Adipose tissue (tissue), 3 donors: ENCODE results near the gene RXRA. TPM values are rescaled to one million over a fixed set of nuclear protein-coding genes. Genes with fewer than 3 reads are reported as not detected.

Experiments used
- polyA plus RNA-seq, 3 donors: library from polyadenylated mRNA; stranded (reverse); fragments of 200-250 nt; gene quantifications; one replicate each; pipeline ENCODE4 v1.2.3, GENCODE V29; 2013
- donor health status: healthy with polysubstance abuse.
- donor health status: Bipolar disorder and iron deficiency.
- donor health status: healthy.

RXRA gene
- polyA plus RNA-seq, 3 donors: 30.9 to 114 (median 69.4) TPM

Other genes starting within 250 kb of the RXRA start
- 10 to 100 TPM; 22.6 to 22.9 (median 22.9) TPM for gene WDR5, start 190.4 kb upstream of the RXRA start, polyA plus RNA-seq
- not detected for gene RNU6ATAC, start 161.9 kb upstream of the RXRA start, polyA plus RNA-seq